Fibroblast of lung (primary cell): ENCODE results near the gene KCNMA1.

Experiments used
- CTCF ChIP-seq, 2 donors: IDR thresholded peaks in 1 of 2; conservative IDR thresholded peaks in 1 of 2; 1 replicate in 1 of 2; 2 replicates in 1 of 2; pipeline ENCODE4 v1.5.1; 2011 to 2012; ENCODE audit warnings: low read length in 2 of 2, control low read depth in 1 of 2, inconsistent platforms in 1 of 2, low read depth in 1 of 2, mild to moderate bottlenecking in 1 of 2
- EZH2 ChIP-seq: IDR thresholded peaks from 2 replicates; pipeline ENCODE4 v1.5.1; 2012; ENCODE audit warnings: low read length, control low read depth, mild to moderate bottlenecking; ENCODE audit errors: missing control alignments

- TF ChIP-seq CTCF (conservative IDR thresholded peaks at IDR 0.05 in 1 of 2, IDR thresholded peaks at IDR 0.05 in 1 of 2; ENCODE audit: low read depth in 1 of 2, low read length in 2 of 2) (no peak), EZH2 (no peak)
These were observed 243.6 kb downstream of the KCNMA1 start for GRCh38 chr10:77393821-77394501.
